ENCODE data around the gene USP11.

DNA sequence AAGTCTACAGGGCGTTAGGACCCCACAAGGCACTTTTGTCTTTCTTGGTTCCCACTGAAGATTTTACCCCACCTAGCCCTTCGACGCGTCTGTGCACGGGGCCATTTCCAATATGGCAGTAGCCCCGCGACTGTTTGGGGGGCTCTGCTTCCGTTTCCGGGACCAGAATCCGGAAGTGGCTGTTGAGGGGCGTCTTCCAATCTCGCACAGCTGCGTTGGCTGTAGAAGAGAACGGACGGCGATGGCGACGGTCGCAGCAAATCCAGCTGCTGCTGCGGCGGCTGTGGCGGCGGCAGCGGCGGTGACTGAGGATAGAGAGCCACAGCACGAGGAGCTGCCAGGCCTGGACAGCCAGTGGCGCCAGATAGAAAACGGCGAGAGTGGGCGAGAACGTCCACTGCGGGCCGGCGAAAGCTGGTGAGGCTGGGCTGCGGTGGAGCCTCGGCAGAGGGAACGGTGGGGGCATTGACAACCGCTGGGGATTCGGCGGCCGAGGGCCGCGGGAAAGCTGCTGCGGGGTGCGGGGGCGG is at the start of gene USP11:
- TF ChIP-seq, protein P1, sequence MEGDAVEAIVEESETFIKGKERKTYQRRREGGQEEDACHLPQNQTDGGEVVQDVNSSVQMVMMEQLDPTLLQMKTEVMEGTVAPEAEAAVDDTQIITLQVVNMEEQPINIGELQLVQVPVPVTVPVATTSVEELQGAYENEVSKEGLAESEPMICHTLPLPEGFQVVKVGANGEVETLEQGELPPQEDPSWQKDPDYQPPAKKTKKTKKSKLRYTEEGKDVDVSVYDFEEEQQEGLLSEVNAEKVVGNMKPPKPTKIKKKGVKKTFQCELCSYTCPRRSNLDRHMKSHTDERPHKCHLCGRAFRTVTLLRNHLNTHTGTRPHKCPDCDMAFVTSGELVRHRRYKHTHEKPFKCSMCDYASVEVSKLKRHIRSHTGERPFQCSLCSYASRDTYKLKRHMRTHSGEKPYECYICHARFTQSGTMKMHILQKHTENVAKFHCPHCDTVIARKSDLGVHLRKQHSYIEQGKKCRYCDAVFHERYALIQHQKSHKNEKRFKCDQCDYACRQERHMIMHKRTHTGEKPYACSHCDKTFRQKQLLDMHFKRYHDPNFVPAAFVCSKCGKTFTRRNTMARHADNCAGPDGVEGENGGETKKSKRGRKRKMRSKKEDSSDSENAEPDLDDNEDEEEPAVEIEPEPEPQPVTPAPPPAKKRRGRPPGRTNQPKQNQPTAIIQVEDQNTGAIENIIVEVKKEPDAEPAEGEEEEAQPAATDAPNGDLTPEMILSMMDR (IDR thresholded peaks at IDR 0.05), result no peak
- no peak for TF ChIP-seq POLR2A (IDR thresholded peaks at IDR 0.05)

Measured in testis (tissue), 2 donors.